Measurements from ENCODE around the gene HMGN3.
A peak's percentile ranks its signal among the peaks of the same experiment; 100 is the strongest.

HMGN3 gene

DNA sequence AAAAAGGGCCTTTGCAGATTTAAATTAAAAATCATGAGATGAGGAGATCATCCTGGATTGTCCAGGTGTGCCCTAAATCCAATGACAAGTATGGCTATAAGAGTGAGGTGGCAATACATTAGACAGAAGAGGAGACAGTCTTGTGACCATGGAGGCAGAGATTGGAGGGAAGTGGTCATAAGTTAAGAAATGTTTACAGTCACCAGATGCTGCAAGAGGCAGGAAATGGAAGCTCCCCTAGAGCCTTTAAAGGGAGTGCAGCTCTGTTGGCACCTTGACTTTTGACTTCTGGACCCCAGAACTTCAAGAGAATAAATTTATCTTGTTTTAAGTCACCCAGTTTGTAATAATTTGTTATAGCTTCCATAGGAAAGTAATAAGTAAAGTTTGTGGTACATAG is 61.1 kb downstream of the HMGN3 start:
- DNase-seq, result peak; percentile 13

DNA sequence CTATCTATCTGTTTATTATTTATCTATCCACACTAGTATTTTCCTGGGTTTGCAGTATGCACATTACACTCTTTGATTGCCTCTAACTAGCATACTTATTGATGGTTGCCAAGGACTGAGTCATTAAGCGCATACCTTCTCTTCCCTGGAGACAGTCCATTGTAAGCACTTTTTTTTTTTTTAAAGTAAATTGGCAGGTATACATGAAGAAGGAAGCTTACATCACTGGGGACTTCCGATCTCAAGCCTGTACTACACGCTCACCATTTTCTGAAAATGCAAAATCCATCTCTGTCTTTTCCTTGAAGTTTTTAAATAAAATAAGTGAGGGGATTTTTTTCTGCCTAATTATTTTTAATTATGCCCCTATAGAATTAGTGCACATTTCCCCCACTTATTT is 63.5 kb downstream of the HMGN3 start:
- DNase-seq, result no peak

GRCh38 chr6:79170431-79170830 is 64.1 kb downstream of the HMGN3 start:
- DNase-seq, result no peak

DNA sequence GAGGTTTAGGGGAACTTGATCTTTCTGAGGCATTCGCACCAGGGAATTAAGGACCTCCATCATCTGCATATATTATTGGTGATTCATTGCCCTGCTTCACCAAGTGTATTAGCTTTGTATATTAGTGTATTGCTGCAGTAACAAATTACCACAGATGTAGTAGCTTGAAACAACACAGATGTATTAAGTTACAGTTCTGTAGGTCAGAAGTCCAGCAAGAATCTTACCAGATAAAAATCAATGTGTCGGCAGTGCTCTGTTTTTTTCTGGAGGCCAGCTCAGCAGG is 65.8 kb downstream of the HMGN3 start:
- DNase-seq, result no peak

GRCh38 chr6:79167931-79168694 is 66.4 kb downstream of the HMGN3 start:
- no peak for DNase-seq

DNA sequence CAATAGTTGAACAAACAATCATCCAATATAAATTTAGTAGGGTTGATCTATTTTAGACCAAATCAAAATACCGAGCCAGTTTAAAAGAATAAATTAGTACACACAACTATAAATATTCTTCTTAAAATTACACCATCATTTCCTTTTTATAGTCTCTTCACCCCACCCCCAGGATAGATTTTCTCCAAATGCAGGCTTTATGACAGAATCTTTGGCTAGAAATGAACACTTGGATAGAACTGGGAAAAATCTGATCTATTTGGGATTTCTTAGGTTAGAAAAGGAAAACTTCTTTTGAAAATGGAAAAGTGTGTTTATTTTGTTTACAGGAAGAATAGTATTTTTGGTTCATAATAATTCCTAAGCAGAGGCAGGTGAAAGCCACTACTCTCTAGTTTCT is 74.6 kb downstream of the HMGN3 start:
- DNase-seq, result no peak

DNA sequence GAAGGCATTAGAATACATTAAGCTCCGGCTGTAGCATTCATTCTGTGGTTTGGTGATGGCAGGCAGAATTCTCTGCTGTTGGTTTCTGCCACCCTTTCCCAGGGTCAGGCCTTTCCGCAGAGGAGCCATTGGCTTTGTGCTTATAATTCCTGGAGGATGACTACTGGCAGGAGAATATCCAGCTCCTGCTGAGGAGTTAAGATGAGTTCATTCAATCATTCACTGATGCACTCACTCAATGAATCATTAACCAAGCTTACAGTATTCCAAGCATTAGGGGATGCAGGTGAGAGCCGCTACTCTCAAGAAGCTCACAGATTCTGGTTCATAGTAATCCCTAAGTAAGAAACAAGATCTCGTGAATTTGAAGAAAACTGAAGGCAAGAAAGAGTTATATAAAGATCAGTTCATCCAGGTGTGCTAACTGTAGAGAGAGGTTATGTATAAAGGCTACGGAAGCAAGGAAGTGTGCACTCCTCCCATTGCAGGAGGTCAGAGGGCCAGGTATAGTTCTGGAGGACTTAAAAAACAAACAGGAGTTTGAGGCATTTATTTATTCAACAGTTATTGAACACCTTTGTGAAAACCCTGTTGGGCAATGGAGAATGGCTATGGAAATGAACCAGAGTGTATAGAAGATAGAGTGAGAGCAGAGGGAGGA is 75.5 kb downstream of the HMGN3 start:
- DNase-seq, result no peak

GRCh38 chr6:79157961-79158644 is 76.4 kb downstream of the HMGN3 start:
- no peak for DNase-seq

DNA sequence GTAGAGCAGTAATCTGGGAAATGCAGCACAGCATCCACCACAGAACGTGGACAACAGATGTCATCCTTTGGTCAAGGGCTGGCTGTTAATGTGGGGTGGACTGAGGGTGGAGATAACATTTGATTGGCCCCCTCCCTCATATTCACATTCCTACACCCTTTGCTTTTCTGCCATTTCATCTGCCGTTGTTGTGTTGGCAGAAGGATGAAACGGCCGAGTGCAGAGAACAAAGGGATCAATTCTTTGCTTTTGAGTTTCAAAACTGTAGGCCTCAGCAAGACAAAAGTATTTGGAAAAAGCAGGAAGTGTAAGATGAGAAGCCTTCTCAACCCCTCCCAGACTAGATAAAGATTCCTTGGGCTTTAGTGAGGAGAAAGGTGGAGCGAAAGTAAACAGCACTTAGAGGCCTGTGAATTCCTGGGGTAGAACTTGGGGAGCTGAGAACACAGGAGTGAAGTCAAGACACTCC is 82.2 kb downstream of the HMGN3 start:
- DNase-seq, result no peak

All from hematopoietic multipotent progenitor cell treated with erythropoietin and hydrocortisone succinate and interleukin-3 and kit ligand, for 4 days (in vitro differentiated cells).